ENCODE results near the gene SLC22A23.
"Not testable (repeated sequence)": the region's sequence is repeated elsewhere in the genome, so short reads cannot be mapped to it uniquely, and the experiment has no call there.

SLC22A23 gene

GRCh38 chr6:3403238-3404173 is 53.3 kb downstream of the SLC22A23 start:
- no peak for DNase-seq (ENCODE audit: low spot score)

DNA sequence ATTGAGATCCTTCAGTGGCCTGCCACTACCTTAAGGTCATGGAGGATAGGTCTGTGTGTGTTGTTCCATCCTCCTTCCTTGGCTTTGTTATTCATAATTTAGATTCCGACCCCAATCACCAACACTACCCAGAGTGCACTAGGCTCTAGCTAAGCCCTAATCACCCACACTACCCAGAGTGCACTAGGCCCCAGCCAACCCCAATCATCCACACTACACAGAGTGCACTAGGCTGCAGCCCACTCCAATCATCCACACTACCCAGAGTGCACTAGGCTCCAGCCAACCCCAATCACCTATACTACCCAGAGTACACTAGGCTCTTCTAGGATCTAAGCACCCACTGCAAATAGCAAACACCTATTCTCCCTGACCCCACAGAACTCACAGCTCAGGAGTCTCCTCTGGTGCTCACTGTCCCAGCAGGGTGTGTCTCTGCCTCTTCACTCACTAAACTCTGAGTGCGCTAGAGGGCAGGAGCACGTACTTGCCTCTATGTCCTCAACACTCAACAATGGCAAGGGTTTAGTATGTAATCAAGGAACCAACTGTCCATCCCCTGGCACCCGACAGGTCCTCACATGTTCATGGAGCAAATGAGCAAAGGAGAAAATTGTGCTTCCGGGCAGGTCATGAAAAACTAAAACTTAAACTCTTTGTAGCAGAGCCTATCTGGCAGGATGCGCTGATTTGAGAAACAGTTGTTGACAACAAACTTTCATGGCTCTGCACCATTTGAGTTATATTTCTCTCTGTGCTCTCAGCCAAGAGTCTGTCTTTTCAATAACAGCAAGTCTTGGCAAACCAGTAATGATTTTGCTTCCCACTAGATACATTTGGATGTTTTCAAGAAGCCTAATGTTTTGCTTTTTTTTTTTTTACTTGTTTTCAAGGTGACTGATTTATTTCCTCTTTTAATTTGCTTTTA is 54.3 kb downstream of the SLC22A23 start:
- DNase-seq (ENCODE audit: low spot score) = no peak

- no peak for DNase-seq (ENCODE audit: low spot score)
Observed at GRCh38 chr6:3400162-3400561, 56.7 kb downstream of the SLC22A23 start.

- DNase-seq (ENCODE audit: low spot score) = no peak
Observed at GRCh38 chr6:3398755-3399696, 57.8 kb downstream of the SLC22A23 start.

DNA sequence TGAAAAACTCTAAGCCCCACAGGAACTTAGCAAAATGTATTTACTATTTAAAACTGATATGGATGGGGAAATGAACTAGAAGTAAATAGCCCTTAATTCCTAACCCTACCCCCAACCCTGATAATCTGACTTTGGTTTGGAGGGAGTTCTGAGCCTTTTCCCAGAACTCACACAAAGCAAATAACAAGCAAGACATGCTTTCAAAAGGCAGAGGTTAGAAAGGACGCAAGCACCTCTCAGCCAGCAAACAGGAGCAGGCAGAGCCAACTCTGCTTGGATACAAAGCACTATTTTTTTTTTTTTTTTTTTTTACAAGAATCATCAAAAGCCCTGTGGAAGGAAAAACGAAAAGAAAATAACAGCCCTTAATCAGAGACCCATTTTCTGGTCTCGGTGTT is 58.7 kb downstream of the SLC22A23 start:
- no peak for DNase-seq (ENCODE audit: low spot score)

- DNase-seq (ENCODE audit: low spot score) = no peak
Observed at GRCh38 chr6:3397229-3398164, 59.4 kb downstream of the SLC22A23 start.

- no peak for DNase-seq (ENCODE audit: low spot score)
Observed at GRCh38 chr6:3396503-3397180, 60.2 kb downstream of the SLC22A23 start.

DNA sequence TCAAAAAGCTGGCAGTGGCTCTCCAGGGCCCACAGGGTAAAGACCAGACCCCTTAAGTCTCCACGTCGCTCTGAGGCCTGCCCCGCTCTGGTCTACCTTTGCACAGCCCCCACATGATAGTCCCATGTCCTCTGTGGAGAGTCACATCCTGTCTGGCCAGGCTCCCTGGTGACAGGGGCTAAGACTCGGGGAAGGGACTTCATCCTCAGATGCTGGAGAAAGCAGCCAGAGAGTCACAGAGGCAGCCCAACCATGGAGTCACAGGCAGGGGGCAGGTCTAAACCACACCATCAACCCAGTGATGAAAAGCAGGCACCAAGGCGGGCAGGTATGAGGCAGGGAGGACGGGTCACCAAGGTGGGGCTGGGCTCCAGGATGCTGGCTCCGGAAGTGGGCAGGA is 62.2 kb downstream of the SLC22A23 start:
- DNase-seq (ENCODE audit: low spot score) = no peak

DNA sequence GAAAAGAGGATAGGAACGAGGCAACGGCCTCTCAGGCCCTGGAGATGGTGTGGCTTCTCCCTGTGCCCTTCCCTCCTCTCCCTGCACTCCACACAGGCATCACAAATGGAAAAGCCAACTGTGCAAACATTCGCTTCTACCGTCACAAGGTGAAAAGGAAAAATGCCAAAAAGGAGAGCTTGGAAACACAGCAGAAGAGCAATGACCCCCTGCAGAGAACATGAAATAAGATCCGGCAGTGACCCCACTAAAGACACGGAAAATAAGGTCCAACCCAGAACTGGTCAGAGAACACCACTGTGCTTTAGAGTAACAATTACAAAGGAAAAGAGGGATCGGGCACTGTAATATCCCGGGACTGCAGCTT is 63.0 kb downstream of the SLC22A23 start:
- DNase-seq (ENCODE audit: low spot score) = no peak

DNA sequence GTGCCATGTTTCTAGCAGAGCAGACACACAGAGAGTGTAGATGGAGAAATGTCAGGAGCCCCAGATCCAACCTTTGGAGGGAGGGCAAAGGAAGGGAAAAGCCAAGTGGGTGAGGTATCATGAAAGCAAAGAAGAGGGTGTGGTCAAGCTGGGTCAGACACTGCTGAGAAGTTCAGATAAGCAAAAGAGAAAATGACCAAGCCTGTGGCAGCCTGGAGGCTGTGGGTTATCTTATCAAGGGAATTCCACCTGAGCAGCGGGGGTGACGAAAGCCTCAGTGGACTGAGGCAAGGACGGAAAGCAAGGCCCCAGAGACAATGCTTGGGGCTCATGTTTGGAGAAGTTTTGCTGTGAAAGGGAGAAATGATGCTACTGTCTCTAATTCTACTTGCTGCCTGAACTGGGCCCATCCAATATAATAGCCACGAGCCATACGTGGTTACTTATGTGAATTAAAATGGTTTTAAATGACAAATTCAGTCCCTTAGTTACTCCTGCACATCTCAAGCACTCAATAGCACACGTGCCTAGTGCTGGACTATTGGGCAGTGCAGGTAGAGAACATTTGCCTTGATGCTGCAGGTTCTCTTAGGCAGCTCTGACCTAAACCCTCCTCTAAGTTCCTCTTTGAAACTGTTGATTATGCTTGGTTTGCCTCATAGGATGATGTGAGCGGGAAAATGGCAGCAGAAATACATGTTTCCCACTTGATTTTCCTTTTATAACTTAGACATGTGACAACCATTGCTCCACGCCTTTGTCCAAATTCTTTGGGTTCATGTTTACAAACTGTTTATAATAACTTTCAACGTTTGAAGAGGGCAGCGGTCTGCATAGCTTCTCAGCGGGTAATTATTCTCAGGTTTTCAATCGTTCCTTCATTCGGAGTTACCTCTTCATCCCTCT is 63.7 kb downstream of the SLC22A23 start:
- no peak for DNase-seq (ENCODE audit: low spot score)

DNA sequence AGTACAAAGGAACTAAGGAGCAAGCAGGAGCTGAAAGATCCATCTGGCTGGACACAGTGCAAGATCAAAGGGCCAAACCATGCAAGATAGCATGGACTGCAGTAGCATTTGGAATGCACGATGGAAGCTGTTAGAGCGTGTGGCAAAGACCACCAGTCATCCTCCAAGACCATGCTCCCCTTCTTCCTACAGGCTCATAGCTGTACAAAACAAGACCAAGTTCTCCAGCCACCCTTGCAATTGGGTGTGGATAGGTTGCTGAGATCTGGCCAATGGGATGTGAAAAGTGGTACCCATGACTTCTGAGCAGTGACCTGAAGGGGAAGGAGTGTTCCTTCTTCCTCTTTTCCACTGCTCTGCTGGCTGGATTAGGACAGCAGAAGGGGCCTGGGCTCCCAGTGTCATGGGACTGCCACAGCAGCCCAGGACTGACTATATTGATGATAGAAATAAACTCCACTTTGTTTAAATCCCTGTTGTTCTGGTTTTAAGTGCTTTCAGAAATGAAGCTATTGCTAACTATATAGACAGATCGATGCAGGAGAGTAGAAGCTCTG is 64.9 kb downstream of the SLC22A23 start:
- no peak for DNase-seq (ENCODE audit: low spot score)

DNA sequence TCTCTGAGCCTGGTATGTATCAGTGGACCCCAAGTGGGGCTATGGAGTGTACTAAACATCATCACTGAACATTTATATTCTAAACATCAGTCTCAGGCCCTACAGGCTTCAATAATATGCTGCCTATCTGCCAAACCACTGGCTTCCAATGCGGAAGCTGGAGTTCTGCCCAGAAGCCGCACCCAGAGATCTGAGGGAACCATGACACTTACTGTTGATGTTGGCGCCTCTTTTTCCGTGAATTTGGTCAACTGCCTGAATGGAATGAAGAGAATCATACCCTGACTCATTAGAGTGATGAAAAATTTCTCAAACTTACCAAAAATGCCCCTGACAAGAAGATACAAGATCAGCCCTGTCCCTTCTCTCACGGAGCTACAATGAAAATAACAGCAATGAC is 66.2 kb downstream of the SLC22A23 start:
- DNase-seq (ENCODE audit: low spot score) = no peak

DNA sequence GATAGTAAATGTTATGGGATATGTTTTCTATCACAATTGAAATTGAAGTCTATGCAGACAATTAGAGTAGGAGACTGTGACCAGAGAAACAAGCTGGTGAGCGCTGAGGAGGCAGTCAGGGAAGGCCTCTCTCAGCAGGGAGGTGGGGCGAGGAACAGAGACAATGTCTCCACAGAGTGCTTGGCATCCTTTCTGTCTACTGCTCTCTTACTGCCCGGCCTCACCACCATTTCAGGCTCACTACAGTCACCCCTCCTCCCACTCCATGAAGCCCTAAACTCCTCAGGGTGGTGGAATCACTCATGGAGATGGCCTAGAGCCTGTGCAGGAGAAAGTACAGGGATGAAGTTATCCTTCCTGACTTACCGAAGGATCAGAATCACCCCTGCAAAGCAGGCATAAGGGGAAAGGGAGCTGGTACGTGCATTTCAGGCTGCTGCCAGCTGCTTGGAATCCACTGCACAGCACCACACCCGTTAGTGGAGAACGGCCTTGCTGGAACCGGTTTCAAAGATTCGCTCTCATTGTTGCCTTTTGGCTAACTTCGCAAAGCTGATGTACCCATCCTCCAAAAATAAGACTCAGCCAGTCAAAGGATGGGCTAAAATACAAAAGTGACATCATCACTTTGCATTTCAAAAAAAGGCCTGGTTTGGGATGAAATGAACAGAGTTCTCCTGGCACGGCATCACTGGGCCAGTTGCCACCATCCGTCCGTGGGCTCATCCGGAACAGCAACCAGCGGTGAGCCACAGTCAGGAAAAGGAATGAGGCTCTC is 67.3 kb downstream of the SLC22A23 start:
- no peak for DNase-seq (ENCODE audit: low spot score)

- DNase-seq (ENCODE audit: low spot score) = no peak
Observed at GRCh38 chr6:3388786-3389185, 68.1 kb downstream of the SLC22A23 start.

- DNase-seq (ENCODE audit: low spot score) = no peak
Observed at GRCh38 chr6:3386374-3386857, 70.4 kb downstream of the SLC22A23 start.

DNA sequence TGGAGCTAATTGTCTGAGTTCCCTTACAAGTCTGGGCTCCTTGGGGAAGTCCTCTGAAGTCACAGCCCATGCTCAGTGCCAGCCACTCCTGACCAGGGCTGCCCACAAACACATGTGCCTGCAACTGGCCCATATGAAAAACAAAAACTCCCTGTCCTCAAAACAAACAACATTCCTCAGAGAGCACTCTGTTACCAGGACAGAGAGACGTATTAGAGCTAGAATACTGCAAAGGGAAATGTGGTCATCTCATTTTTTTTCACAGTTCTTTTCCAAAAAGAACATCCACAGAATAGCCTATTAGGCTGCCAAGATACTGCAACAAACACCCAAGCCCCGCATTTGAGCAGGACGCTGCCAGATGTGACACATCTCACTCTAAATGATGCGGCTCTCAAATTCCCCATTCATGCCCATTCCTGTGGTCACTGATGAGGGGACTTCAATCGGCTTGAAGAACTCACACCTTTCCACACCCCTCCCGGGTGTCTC is 71.1 kb downstream of the SLC22A23 start:
- no peak for DNase-seq (ENCODE audit: low spot score)

DNA sequence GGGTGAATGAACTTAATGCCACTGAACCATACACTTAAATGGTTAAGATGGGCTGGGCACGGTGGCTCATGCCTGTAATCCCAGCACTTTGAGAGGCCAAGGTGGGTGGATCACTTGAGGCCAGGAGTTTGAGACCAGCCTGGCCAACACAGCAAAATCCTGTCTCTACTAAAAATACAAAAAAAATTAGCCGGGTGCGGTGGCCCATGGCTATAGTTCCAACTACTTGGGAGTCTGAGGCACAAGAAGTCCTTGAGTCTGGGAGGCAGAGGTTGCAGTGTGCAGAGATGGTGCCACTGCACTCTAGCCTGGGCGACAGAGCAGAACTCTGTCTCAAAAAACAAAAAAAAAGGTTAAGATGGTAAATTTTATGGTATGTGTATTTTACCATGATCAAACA is 71.7 kb downstream of the SLC22A23 start:
- not testable (repeated sequence) for DNase-seq (ENCODE audit: low spot score)
